Activated CD4-positive, alpha-beta T cell treated with anti-CD3 and anti-CD28 coated beads, Interleukin-2, amount 50 U/mL, for 24 hours (primary cell): ENCODE results near the gene TEPSIN.

ENCODE experiments used
- DNase-seq, 2 donors: peaks; one replicate each; pipeline ENCODE4 v3.0.0-alpha.2; 2020; ENCODE audit warnings: low read depth in 1 of 2, low spot score in 1 of 2

Gene TEPSIN

GRCh38 chr17:81222620-81222905 is 16.3 kb downstream of the TEPSIN start:
- no peak for DNase-seq

GRCh38 chr17:81221842-81222619 is 16.8 kb downstream of the TEPSIN start:
- DNase-seq: no peak

- DNase-seq: no peak
Measured at GRCh38 chr17:81221371-81221841, 17.4 kb downstream of the TEPSIN start.

DNA sequence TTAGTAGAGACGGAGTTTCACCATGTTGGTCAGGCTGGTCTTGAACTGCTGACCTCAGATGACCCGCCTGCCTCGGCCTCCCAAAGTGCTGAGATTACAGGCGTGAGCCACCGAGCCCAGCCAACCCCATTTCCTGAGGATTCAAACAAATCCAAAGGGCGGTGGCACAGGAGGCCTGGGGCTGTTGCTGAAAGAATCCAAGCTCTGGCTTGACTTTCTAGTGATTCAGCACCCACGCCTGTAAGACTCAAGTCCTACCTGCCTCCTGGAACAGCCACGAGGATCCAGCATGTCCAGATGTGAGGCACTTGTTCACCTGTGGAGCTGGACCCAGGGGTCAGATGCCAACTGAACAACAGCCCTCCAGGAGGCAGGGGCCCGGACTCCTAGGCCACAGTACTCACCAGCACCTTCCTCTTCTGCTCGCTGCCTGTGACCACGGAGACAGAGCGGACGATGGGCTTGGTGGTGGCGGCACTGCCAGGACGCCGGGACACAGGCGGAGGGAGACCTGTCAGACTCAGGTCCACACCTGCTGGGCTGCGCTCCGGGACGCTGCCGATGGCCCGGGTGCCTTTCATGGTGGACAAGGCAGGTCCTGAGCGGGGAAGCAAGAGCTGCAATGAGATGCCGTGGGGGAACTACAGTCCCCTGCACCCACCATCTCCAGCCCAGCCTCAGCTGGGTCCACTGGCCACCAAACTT is 19.2 kb downstream of the TEPSIN start:
- DNase-seq: no peak

- no peak for DNase-seq
Measured at GRCh38 chr17:81218991-81219390, 19.9 kb downstream of the TEPSIN start.

DNA sequence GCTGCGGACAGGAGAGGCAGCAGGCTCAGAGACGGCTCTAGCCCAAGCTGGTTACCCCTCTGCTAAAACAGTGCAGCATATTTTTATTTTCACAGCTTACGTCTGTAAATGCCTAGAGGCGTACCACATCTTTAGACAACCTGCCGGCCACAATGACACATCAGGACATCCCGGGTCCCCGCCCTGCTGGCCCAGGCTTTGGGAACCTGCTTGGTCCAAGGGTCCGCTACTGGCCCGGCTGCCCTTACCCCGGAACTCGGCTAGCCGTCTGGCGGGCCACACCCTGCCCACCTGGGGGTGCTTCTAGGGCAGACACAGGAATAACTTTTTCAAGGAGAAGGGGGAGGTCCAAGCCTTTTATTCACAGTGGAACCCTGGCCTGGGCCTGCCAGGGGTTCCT is 20.4 kb downstream of the TEPSIN start:
- no peak for DNase-seq

DNA sequence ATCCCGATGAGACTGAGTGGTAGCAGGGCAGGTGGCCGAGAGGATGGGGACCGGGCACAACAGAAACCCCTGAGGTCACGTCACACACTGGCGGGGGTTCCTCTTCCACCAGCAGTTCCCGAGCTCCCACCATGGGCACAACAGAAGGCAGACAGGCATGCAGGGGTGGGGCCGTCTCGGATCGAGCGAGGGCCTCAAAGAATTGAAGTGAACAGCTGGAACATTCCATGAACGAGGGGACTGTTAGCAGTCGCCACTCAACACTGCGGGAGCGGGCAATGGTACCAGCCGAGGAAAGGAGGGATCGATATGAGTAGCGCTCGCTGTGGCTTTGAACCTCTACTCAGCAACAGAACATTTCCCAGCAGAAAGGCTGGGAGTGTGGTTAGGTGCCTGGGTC is 21.4 kb downstream of the TEPSIN start:
- DNase-seq: no peak

GRCh38 chr17:81213978-81214377 is 24.9 kb downstream of the TEPSIN start:
- DNase-seq: no peak

GRCh38 chr17:81212365-81212764 is 26.5 kb downstream of the TEPSIN start:
- no peak for DNase-seq

DNA sequence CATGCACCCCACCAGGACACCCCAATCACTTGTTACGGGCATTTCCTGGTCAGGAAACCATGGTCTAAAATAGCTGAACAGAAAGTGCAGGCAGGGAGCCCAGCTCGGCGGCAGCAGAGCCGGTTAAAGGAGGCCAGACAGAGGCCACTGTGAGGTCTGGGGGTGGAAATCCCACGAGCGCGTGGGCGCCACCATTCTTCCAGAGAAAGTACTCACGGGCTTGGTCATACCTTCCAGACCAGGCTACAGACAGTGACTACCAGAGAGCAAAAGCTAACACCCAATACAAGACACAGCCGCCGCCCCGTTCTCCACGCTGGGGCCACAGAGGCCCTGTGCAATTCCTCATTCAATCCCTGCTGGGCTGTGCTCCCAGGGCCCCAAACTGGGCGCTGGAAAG is 28.0 kb downstream of the TEPSIN start:
- no peak for DNase-seq

DNA sequence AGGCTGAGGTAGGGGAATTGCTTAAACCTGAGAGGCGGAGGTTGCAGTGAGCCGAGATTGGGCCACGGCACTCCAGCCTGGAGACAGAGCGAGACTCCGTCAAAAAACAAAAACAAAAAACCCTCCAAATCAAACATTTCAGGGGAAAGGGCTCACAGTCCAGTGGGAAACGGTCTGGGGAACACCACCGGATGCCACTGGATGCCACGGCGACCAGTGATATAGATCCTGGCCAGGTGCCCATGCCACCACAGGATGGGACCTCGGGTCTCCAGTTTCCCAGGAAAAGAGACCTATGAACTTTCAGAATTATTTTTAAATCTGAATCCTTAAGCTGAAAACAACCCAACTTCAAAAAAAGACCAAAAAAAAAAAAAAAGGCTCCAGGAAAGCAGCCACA is 28.4 kb downstream of the TEPSIN start:
- no peak for DNase-seq

DNA sequence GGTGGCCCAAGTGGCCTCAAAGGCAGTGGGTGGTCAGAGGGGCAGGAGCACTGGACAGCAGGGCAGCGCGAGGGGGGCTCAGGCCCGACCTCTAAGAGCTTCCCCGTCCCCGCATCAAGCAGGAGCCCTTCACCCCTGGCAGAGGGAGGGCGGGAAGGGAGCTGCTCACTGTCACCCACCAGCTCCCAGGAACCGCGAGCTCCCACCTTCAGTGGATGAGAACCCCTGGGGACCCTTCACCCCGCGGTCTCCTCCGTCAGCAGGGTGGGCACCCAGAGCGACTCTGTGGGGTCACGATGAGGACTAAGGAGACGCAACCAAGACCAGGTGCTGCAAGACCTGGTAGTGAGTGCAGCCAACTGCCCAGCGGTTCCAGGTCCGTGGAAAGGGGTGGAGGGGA is 29.7 kb downstream of the TEPSIN start:
- no peak for DNase-seq

- DNase-seq: no peak
Measured at GRCh38 chr17:81208651-81209050, 30.2 kb downstream of the TEPSIN start.

GRCh38 chr17:81207610-81208581 is 31.0 kb downstream of the TEPSIN start:
- DNase-seq: no peak

- DNase-seq: no peak
Measured at GRCh38 chr17:81206657-81207056, 32.2 kb downstream of the TEPSIN start.

GRCh38 chr17:81206166-81206565 is 32.7 kb downstream of the TEPSIN start:
- no peak for DNase-seq

GRCh38 chr17:81204578-81204977 is 34.3 kb downstream of the TEPSIN start:
- no peak for DNase-seq

DNA sequence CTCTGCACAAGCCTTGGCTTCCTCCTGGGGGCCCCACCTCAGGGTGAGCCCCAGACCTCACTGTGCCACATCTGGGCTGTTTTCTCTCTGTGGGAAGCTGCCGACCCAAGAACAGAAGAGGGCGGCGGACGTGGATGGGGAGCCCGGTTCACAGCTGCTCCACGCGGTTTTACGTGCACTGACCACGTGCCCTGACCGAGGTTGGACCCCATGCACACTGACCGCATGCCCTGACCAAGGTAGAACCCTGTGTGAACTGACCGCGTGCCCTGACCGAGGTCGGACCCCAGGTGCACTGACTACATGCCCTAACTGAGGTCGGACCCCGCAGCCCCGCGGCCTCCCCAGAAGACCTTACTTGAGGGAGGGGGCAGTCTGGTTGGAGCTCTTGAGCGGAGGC is 35.7 kb downstream of the TEPSIN start:
- no peak for DNase-seq

DNA sequence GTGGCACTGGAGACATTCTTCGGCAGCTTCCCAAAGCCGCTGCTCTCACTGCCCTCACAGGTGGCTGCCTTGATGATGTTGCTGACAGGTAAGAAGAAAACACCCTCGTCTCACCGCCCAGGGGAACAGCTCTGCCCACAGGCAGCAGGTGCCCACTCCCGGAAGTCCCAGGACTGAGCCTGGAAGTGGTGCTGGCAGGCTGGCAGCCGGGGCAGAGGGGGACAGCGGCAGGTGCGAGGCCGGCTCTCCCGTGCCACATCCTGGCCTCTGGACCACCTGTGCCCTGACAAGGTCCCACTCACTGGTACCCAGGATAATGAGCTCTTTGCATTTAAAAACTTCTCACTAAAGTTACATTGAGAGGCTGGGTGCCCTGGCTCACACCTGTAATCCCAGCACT is 36.5 kb downstream of the TEPSIN start:
- DNase-seq: no peak

DNA sequence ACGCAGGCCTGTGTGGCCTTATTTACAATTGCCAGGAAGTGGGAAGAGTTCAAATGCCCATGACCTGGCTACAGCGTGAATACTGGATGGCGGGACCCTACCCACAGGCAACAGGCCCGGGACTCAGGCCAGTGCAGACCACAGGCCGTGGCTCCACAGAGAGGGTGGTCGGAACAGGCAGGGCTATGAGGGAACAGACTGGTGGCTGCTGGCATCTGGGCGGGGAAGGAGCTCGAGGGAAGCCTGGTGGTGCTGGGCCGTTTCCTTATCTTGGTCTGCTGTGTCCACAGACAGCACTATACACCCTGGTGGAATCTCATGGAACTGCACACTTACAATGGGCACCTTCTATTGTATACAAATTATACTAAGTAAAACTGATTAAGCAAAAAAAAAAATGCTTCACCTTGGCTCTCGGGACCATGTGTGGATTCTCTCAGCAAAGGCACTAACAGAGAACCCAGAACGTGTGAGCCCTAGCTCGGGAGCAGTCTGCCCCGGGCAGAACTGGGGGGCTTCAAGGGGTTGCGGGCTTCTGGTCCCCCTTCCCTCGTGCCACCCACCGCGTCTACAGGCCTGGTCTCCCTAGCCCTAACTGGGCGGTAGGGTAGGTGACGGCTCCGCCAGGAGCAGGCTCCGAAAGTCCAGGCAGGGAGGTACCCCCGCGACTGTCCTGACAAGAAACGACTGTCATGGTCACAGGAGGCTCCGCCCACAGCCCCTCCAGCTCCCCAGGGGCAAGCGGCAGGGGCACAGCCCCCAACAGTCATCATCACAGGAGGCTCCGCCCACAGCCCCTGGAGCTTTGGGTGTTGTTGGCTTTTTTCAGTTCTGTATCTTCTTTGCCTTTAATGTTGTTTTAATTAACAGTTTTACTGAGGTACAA is 37.9 kb downstream of the TEPSIN start:
- no peak for DNase-seq

GRCh38 chr17:81200201-81200600 is 38.7 kb downstream of the TEPSIN start:
- DNase-seq: no peak
